Activated CD8-positive, alpha-beta memory T cell treated with anti-CD3 and anti-CD28 coated beads, Interleukin-2, amount 50 U/mL, for 1 hour (primary cell): ENCODE measurements around the gene SIPA1L2.

Source experiments
- DNase-seq: peaks from one replicate; pipeline ENCODE4 v3.0.0-alpha.2; 2020; ENCODE audit errors: extremely low read depth

The SIPA1L2 gene

DNA sequence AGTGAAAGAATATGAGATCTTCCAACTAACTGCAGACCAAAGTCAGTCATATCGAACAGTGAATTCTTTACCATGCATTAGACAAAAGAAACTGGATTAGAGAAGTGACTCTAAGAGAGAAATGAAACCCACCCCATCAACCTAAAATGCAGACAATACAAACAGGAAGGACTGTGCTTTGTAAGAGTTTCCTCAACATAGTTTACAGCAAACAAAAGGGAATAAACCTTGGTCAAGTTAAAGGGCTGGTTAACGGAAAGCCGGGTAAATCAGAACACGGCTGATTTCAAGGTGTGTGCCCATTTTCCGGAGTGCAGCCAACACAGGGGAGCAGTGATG lies 39.2 kb downstream of the SIPA1L2 start:
- DNase-seq: no peak

DNA sequence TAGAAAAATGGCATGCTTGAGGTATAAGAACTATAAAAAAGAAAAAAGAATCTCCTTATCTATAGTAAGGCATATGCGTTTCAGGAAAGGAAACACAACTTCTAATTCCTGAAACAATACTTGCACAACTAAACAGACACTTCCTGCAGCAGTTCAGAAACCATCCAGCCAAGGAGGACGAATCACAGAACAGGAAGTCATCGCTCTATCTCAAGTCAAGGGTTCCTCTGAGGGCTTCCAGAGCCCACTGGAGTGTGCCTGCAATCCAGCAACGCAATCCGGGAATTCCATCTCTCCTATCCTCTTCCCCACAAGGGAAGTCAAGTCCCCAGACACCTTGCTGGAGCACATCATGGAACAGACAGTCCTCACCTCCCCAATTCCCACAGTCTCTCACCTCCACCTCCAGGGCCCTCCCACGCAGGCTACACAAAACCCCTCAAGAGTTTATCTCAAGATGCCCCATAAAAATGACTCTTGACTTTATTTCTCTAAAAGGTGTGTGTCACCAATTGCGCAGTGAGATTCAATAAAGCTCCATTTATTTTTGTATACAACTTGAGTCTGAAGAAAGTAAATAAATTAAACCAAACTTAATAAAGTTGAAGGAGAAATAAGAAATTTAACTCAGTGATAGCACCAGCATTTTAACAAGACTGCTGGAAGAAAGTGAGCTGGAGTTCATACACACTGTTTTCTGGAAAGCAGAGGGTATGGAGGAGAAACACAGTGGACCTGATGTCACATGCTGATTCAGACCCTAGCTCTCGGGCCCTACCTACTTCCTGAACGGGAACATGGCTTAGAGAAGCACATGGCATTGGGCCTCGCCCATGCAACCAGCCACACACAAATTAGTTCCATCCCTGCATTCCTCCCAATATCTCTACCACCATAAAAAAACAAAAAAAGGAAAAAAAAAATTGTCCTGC lies 39.9 kb downstream of the SIPA1L2 start:
- no peak for DNase-seq

GRCh38 chr1:232589111-232589811 lies 40.7 kb downstream of the SIPA1L2 start:
- DNase-seq: no peak

GRCh38 chr1:232587141-232588008 lies 42.6 kb downstream of the SIPA1L2 start:
- no peak for DNase-seq

GRCh38 chr1:232586679-232587078 lies 43.3 kb downstream of the SIPA1L2 start:
- DNase-seq: no peak

GRCh38 chr1:232585486-232585885 lies 44.4 kb downstream of the SIPA1L2 start:
- no peak for DNase-seq

DNA sequence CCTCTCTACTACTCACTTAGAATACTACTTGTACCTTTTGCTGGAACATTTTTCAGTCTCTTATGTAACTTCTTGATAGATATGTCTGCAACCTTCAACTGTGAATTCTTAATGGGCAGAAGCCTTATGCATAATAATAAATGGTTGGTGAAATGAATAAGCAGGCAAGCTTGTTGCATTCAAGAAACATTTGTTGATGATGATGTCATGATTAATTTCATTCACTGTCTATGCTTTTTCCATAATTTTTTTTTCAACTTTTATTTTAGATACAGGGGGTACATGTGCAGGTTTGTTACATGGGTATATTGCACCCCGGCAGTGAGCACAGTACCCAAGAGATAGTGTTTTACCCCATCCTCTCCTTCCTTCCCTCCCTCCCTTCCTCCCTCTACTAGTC lies 48.0 kb downstream of the SIPA1L2 start:
- DNase-seq: no peak
